Subcutaneous adipose tissue (tissue), 4 donors: ENCODE measurements around the gene PFKFB3. TPM values are rescaled to one million over a fixed set of nuclear protein-coding genes. Genes with fewer than 3 reads are reported as not detected.

ENCODE experiments used
- total RNA-seq, 4 donors: library from RNA; depleted of rRNA; stranded (reverse); fragments of >200 nt; gene quantifications; one replicate each; pipeline ENCODE4 v1.1.0, GENCODE V29; 2016
- TF ChIP-seq, protein P1 (sequence below): fragments of 450-650 bp; IDR thresholded peaks from one replicate; pipeline ENCODE4 v1.5.1; 2016; ENCODE audit warnings: low read depth, mild to moderate bottlenecking, control low read depth, antibody characterized with exemption, moderate library complexity

The PFKFB3 gene
- total RNA-seq, 4 donors from 2014 or later: 383 to 1,460 (median 500) TPM

- TF ChIP-seq, protein P1, sequence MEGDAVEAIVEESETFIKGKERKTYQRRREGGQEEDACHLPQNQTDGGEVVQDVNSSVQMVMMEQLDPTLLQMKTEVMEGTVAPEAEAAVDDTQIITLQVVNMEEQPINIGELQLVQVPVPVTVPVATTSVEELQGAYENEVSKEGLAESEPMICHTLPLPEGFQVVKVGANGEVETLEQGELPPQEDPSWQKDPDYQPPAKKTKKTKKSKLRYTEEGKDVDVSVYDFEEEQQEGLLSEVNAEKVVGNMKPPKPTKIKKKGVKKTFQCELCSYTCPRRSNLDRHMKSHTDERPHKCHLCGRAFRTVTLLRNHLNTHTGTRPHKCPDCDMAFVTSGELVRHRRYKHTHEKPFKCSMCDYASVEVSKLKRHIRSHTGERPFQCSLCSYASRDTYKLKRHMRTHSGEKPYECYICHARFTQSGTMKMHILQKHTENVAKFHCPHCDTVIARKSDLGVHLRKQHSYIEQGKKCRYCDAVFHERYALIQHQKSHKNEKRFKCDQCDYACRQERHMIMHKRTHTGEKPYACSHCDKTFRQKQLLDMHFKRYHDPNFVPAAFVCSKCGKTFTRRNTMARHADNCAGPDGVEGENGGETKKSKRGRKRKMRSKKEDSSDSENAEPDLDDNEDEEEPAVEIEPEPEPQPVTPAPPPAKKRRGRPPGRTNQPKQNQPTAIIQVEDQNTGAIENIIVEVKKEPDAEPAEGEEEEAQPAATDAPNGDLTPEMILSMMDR: no peak
Observed at GRCh38 chr10:6259153-6259552, 56.4 kb downstream of the PFKFB3 start.

GRCh38 chr10:6260843-6261242 lies 58.1 kb downstream of the PFKFB3 start:
- TF ChIP-seq, protein P1: no peak

- TF ChIP-seq, protein P1: no peak
Observed at GRCh38 chr10:6267941-6268340, 65.2 kb downstream of the PFKFB3 start.

- TF ChIP-seq, protein P1: no peak
Observed at GRCh38 chr10:6269432-6269831, 66.7 kb downstream of the PFKFB3 start.

DNA sequence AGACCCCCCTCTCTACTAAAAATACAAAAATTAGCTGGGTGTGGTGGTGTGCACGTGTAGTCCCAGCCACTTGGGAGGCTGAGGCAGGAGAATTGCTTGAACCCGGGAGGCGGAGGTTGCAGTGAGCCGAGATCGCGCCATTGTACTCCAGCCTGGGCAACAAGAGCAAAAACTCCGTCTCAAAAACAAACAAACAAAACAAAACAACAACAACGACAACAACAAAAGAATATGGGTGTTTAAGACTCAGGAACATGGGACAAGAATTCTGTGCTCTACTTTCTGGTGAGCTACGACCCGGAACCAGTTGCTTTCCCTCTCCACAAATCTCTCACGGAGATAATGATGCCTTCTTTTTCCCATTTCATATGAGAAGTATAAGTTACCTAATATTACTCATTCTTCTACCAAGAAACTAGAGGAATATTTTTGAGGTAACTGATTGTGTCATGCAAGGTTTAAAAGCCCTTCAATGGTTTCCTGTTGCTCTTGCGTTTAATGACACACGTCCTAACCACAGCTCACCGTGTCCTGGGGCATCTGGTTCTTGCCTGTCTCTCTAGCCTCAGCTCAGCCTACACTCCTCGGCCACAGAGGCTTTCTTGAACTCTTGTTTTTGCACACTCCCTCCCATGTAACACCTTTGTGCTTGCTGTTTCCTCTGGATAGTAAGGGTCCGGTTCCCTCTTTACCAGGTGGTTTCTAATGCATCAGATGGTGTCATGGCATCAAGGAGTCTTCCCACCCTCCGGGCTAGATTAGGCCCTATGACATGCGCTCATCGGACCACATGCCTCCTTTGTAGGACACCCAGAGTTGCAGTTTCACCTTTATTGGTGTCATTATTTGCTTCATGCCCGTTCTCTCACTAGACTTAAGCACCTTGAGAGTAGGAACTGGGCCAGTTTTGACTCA lies 67.5 kb downstream of the PFKFB3 start:
- TF ChIP-seq, protein P1: no peak

DNA sequence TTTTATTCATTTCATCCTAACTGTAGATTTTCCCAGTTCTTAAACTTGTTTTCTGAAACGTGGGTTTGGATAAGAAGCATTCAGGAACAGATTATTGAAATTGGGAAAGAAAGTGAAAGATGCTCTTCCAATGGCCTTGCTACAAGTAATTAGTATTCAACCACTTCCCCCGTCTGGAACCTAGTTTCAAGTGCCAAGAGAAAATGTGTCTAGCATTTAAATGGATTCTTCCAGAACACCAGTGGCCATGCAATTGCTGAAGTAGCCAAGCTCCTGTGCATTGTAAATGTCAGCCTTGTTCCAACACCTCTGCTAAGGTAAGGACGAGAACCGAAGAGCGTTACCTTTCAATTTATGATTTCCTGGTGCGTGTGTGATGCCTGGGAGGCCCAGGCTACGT lies 68.2 kb downstream of the PFKFB3 start:
- TF ChIP-seq, protein P1: no peak

DNA sequence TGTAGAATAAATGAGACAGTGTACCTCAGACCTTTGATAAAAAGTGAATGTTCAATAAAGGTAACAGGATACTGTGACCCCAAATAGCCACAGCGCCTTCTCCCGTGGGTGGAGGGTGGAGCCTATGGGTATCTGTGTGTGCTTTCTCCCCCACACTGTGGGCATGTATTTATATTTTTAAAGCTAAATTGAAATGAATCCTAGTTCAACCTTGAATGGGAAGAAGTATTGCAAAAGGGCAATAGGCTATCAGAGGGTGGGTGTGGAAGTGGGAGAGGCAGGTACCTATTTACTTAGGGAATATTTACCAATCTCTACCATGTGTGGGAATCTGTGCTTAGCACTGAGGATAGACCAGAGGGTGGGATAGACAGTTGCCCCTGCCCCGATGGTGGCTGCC lies 68.9 kb downstream of the PFKFB3 start:
- TF ChIP-seq, protein P1: no peak
